SU-DHL-6 (cell line): ENCODE measurements around the gene RAP2B.

ENCODE experiments used
- H2AFZ ChIP-seq: fragments of 200-600 bp; sonication (generic); 2 replicates; pipeline ENCODE4 v1.6.1; 2014; ENCODE audit warnings: low read depth, mild to moderate bottlenecking, moderate library complexity, mixed read lengths, antibody characterized with exemption, low read length; ENCODE audit not compliant: severe bottlenecking
- H3F3A ChIP-seq: fragments of 200-600 bp; shearing (Covaris generic); 2 replicates; pipeline ENCODE4 v1.6.0; 2016; ENCODE audit warnings: antibody characterized with exemption, mild to moderate bottlenecking; ENCODE audit not compliant: insufficient read depth
- H3K27ac ChIP-seq: fragments of 200-600 bp; sonication (generic); 2 replicates; pipeline ENCODE4 v1.5.1; 2016; ENCODE audit warnings: low read depth, mild to moderate bottlenecking, low read length, moderate library complexity, mixed read lengths
- H3K27me3 ChIP-seq: fragments of 200-600 bp; sonication (generic), shearing (Covaris generic); 2 replicates; pipeline ENCODE4 v1.6.0; 2014; ENCODE audit warnings: mild to moderate bottlenecking, low read length
- H3K36me3 ChIP-seq: fragments of 200-600 bp; sonication (generic); 2 replicates; pipeline ENCODE4 v1.6.1; 2014; ENCODE audit warnings: mild to moderate bottlenecking, low read length, mixed read lengths
- H3K4me2 ChIP-seq: fragments of 300-600, 200-600 bp; shearing (Covaris generic), sonication (generic); 2 replicates; pipeline ENCODE4 v1.6.0; 2014; ENCODE audit warnings: low read length, low read depth, mild to moderate bottlenecking; ENCODE audit not compliant: poor library complexity, severe bottlenecking
- H3K4me3 ChIP-seq: fragments of 200-600 bp; sonication (generic); 2 replicates; pipeline ENCODE4 v1.5.1; 2014; ENCODE audit warnings: antibody characterized with exemption, low read length, mild to moderate bottlenecking, mixed read lengths; ENCODE audit not compliant: insufficient read depth, poor library complexity, severe bottlenecking
- H3K79me2 ChIP-seq: fragments of 200-600 bp; sonication (generic); 2 replicates; pipeline ENCODE4 v1.6.1; 2014; ENCODE audit warnings: mild to moderate bottlenecking, low read length, moderate library complexity; ENCODE audit not compliant: insufficient read depth
- H3K9ac ChIP-seq: fragments of 200-600 bp; sonication (generic); 2 replicates; pipeline ENCODE4 v1.7.0; 2014; ENCODE audit warnings: mild to moderate bottlenecking, low read length
- H3K9me2 ChIP-seq: fragments of 200-600 bp; sonication (generic); replicated peaks from 2 replicates; pipeline ENCODE4 v1.6.1; 2014; ENCODE audit warnings: low read length; ENCODE audit not compliant: insufficient read depth
- H3K9me3 ChIP-seq: fragments of 200-600 bp; sonication (generic); 2 replicates; pipeline ENCODE4 v1.6.1; 2014; ENCODE audit warnings: low read length, mixed read lengths; ENCODE audit not compliant: insufficient read depth
- H4K20me1 ChIP-seq: fragments of 200-600 bp; sonication (generic); 2 replicates; pipeline ENCODE4 v1.6.1; 2014; ENCODE audit warnings: low read depth, mild to moderate bottlenecking, antibody characterized with exemption, low read length, moderate library complexity, mixed read lengths
- CTCF ChIP-seq: fragments of 200-600 bp; sonication (generic); IDR thresholded peaks from one replicate; pipeline ENCODE4 v1.5.1; 2017; ENCODE audit warnings: antibody characterized with exemption, mild to moderate bottlenecking, low read length, moderate library complexity; ENCODE audit not compliant: insufficient read depth, poor library complexity, severe bottlenecking
- EZH2phosphoT487 ChIP-seq: fragments of 200-600 bp; sonication (generic), shearing (Covaris generic); conservative IDR thresholded peaks from 2 replicates; pipeline ENCODE4 v1.6.1; 2018; ENCODE audit warnings: mild to moderate bottlenecking, antibody characterized with exemption, low read length, moderate library complexity, mixed read lengths

Gene RAP2B

GRCh38 chr3:153127788-153128187 is 34.2 kb upstream of the RAP2B start:
- Histone ChIP-seq H3F3A (no peaks in the 10 kb centered on the region), H3K9me3 (no peaks in the 10 kb centered on the region), H3K4me2 (no peak overlapping the region), H3K27ac (no peak overlapping the region), H3K36me3 (no peaks in the 10 kb centered on the region), H3K9ac (no peak overlapping the region), H2AFZ (no peak overlapping the region), H4K20me1 (no peaks in the 10 kb centered on the region), H3K27me3 (no peaks in the 10 kb centered on the region), H3K4me3 (no peak overlapping the region), H3K9me2 (no peaks in the 10 kb centered on the region), H3K79me2 (no peaks in the 10 kb centered on the region)
- TF ChIP-seq EZH2phosphoT487 (no peak), CTCF (no peak)

GRCh38 chr3:153129426-153129825 is 32.6 kb upstream of the RAP2B start:
- H3K9ac ChIP-seq: no peak overlapping the region
- no peak overlapping the region for H3K27ac ChIP-seq
- no peaks in the 10 kb centered on the region for H3F3A ChIP-seq
- H3K9me3 ChIP-seq: no peaks in the 10 kb centered on the region
- H3K36me3 ChIP-seq: no peaks in the 10 kb centered on the region
- H2AFZ ChIP-seq: no peak overlapping the region
- no peaks in the 10 kb centered on the region for H3K79me2 ChIP-seq
- no peak for TF ChIP-seq CTCF
- no peak for TF ChIP-seq EZH2phosphoT487
- H3K4me3 ChIP-seq: no peak overlapping the region
- H3K27me3 ChIP-seq: no peaks in the 10 kb centered on the region
- no peaks in the 10 kb centered on the region for H3K9me2 ChIP-seq
- no peak overlapping the region for H3K4me2 ChIP-seq
- no peaks in the 10 kb centered on the region for H4K20me1 ChIP-seq

DNA sequence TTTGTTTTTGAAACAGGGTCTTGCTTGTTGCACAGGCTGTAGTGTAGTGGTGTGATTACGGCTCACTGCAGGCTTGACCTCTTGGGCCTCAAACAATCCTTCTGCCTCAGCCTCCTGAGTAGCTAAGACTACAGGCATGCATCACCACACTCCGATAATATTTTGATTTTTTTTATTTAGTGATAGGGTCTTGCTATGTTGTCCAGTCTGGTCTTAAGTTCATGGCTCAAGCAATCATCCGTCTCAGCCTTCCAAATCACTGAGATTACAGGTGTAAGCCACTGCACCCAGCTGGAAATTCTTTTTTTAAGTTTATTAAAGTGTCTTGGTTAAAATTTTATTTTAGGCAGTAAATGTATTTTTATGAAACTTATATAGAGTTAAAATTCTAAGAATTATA is 32.2 kb upstream of the RAP2B start:
- Histone ChIP-seq H3K36me3 (no peaks in the 10 kb centered on the region), H3K27ac (no peak overlapping the region), H2AFZ (no peak overlapping the region), H3F3A (no peaks in the 10 kb centered on the region), H3K9me3 (no peaks in the 10 kb centered on the region), H3K4me2 (no peak overlapping the region), H3K9me2 (no peaks in the 10 kb centered on the region), H3K27me3 (no peaks in the 10 kb centered on the region), H3K79me2 (no peaks in the 10 kb centered on the region), H4K20me1 (no peaks in the 10 kb centered on the region), H3K9ac (no peak overlapping the region), H3K4me3 (no peak overlapping the region)
- no peak for TF ChIP-seq CTCF
- TF ChIP-seq EZH2phosphoT487: no peak
